Superior temporal gyrus (tissue), 1 donor: Measurements from ENCODE around the gene ELP6.
"Not testable (repeated sequence)": the region's sequence is repeated elsewhere in the genome, so short reads cannot be mapped to it uniquely, and the experiment has no call there.

Experiments
- DNase-seq: peaks from one replicate; pipeline ENCODE4 v3.0.0-alpha.2; 2016; ENCODE audit errors: extremely low spot score

Gene ELP6

GRCh38 chr3:47464588-47464987 lies 48.9 kb downstream of the ELP6 start:
- DNase-seq: no peak

GRCh38 chr3:47459534-47460085 lies 53.9 kb downstream of the ELP6 start:
- not testable (repeated sequence) for DNase-seq

- DNase-seq: no peak
These were observed 56.5 kb downstream of the ELP6 start for GRCh38 chr3:47456984-47457383.

GRCh38 chr3:47455806-47456452 lies 57.6 kb downstream of the ELP6 start:
- no peak for DNase-seq

- DNase-seq: no peak
These were observed 60.9 kb downstream of the ELP6 start for GRCh38 chr3:47452453-47453215.
